Natural killer cell treated with Interleukin-12 subunit alpha and Interleukin-12 subunit beta and Interleukin-15 and Interleukin-18, amount 100 ng/mL, for 72 hours (primary cell): ENCODE measurements around the gene TNFRSF1B. TPM values are rescaled to one million over a fixed set of nuclear protein-coding genes. Genes with fewer than 3 reads are reported as not detected.

ENCODE experiments used
- ATAC-seq, 2 donors: fragments of 150-1000 bp; cut with Tn5 transposase in 1 of 2; sonication (Bioruptor Pico), chemical (Tn5 transposase) in 1 of 2; 2 replicates each; pipeline ENCODE4 v1.10.0; 2021
- DNase-seq: peaks from one replicate; pipeline ENCODE4 v3.0.0; 2022; ENCODE audit warnings: low spot score
- H3K27ac Mint-ChIP-seq, 2 donors: 1 replicate in 1 of 2; 2 replicates in 1 of 2; pipeline ENCODE4 v1.8.0; 2022; ENCODE audit warnings: mixed read lengths in 2 of 2, mild to moderate bottlenecking in 1 of 2, moderate library complexity in 1 of 2
- H3K27me3 Mint-ChIP-seq, 2 donors: 1 replicate in 1 of 2; 2 replicates in 1 of 2; pipeline ENCODE4 v1.8.0; 2022; ENCODE audit warnings: mixed read lengths in 2 of 2
- H3K36me3 Mint-ChIP-seq: one replicate; pipeline ENCODE4 v1.8.0; 2022; ENCODE audit warnings: mixed read lengths
- H3K4me1 Mint-ChIP-seq, 2 donors: 1 replicate in 1 of 2; 2 replicates in 1 of 2; pipeline ENCODE4 v1.8.0; 2022; ENCODE audit warnings: low read depth in 2 of 2, mixed read lengths in 2 of 2, mild to moderate bottlenecking in 1 of 2
- H3K4me3 Mint-ChIP-seq: one replicate; pipeline ENCODE4 v1.8.0; 2022; ENCODE audit warnings: mixed read lengths
- H3K9me3 Mint-ChIP-seq: 2 replicates; pipeline ENCODE4 v1.8.0; 2022; ENCODE audit warnings: mixed read lengths
- total RNA-seq, 2 donors: library from RNA; stranded (reverse); gene quantifications; one replicate each; pipeline ENCODE4 v1.2.3, GENCODE V29; 2022

TNFRSF1B gene
- total RNA-seq, 2 donors from 2014 or later, result 452 to 479 TPM

- Mint-ChIP-seq H3K9me3 (no peaks in the 10 kb centered on the region), H3K36me3 (peaks cover 34% of the 10 kb centered on the region)
- no peak for DNase-seq
These were observed 91.5 kb downstream of the TNFRSF1B start for GRCh38 chr1:12258272-12258671.

More at GRCh38 chr1:12258272-12258671, 91.5 kb downstream of the TNFRSF1B start:
- peaks cover 0 to 3% of the 10 kb centered on the region in 2 donors for H3K4me1 Mint-ChIP-seq
- H3K4me3 Mint-ChIP-seq, result no peak overlapping the region
- ATAC-seq, result no peak
- no peak overlapping the region for H3K27ac Mint-ChIP-seq
- no peaks in the 10 kb centered on the region for H3K27me3 Mint-ChIP-seq

Other genes with a start within 250 kb of the TNFRSF1B start
- 10 to 100 TPM; 50.5 to 59.8 TPM for gene KIAA2013, start 240.6 kb upstream of the TNFRSF1B start, total RNA-seq
- gene PLOD1, start 232.3 kb upstream of the TNFRSF1B start, total RNA-seq, result 10 to 100 TPM; 50.7 to 72.4 TPM
- 100 to 1,000 TPM in 1 of 2 donors, 10 to 100 TPM in 1; 75.2 to 101 TPM for gene MFN2, start 186.5 kb upstream of the TNFRSF1B start, total RNA-seq
- gene MIIP, start 147.5 kb upstream of the TNFRSF1B start, total RNA-seq, result 100 to 1,000 TPM in 1 of 2 donors, 10 to 100 TPM in 1; 52.5 to 118 TPM
- 10 to 100 TPM; 16.3 to 77.3 TPM for gene TNFRSF8, start 103.7 kb upstream of the TNFRSF1B start, total RNA-seq
- gene VPS13D, start 63.0 kb downstream of the TNFRSF1B start, total RNA-seq, result 10 to 100 TPM; 41.8 to 71.7 TPM